Mucosa of gallbladder (tissue), 1 donor: Measurements from ENCODE around the gene BLVRA. TPM values are rescaled to one million over a fixed set of nuclear protein-coding genes. Genes with fewer than 3 reads are reported as not detected.
A peak's percentile ranks its signal among the peaks of the same experiment; 100 is the strongest.

ENCODE experiments used
- DNase-seq: peaks from one replicate; pipeline ENCODE4 v3.0.0-alpha.2; 2020; ENCODE audit warnings: low spot score
- total RNA-seq: library from RNA; stranded (reverse); gene quantifications from one replicate; pipeline ENCODE4 v1.2.1, GENCODE V29; 2021
- donor health status: DM: no; HTN: no; CAD: no.

Gene BLVRA
- total RNA-seq, 1 donor from 2014 or later, result 43.2 TPM

GRCh38 chr7:43749383-43749940, 9.0 kb upstream of the BLVRA start:
- no peak for DNase-seq

GRCh38 chr7:43750016-43750887, 8.2 kb upstream of the BLVRA start:
- no peak for DNase-seq

GRCh38 chr7:43752411-43752810, 6.1 kb upstream of the BLVRA start:
- DNase-seq, result no peak

- no peak for DNase-seq
Measured at GRCh38 chr7:43753271-43753810, 5.1 kb upstream of the BLVRA start.

- DNase-seq, result no peak
Measured at GRCh38 chr7:43753843-43754242, 4.6 kb upstream of the BLVRA start.

- DNase-seq, result peak; percentile 8
Measured at GRCh38 chr7:43754596-43754995, 3.9 kb upstream of the BLVRA start.

- DNase-seq, result peak; percentile 10
Measured at GRCh38 chr7:43756368-43757072, 2.0 kb upstream of the BLVRA start.

- DNase-seq, result peak; percentile 5
Measured at GRCh38 chr7:43757073-43757720, 1.3 kb upstream of the BLVRA start.

GRCh38 chr7:43758822-43759683, 573 bp downstream of the BLVRA start:
- DNase-seq, result peak; percentile 17

- peak; percentile 5 for DNase-seq
Measured at GRCh38 chr7:43760861-43761260, 2.4 kb downstream of the BLVRA start.

GRCh38 chr7:43761382-43761781, 2.9 kb downstream of the BLVRA start:
- DNase-seq, result no peak

GRCh38 chr7:43761938-43762692, 3.6 kb downstream of the BLVRA start:
- peak; percentile 9 for DNase-seq

- peak; percentile 9 for DNase-seq
Measured at GRCh38 chr7:43763183-43763582, 4.7 kb downstream of the BLVRA start.

- peak; percentile 49 for DNase-seq
Measured at GRCh38 chr7:43764039-43764761, 5.7 kb downstream of the BLVRA start.

- DNase-seq, result no peak
Measured at GRCh38 chr7:43764807-43765491, 6.5 kb downstream of the BLVRA start.

GRCh38 chr7:43766564-43766963, 8.1 kb downstream of the BLVRA start:
- no peak for DNase-seq

GRCh38 chr7:43767311-43767710, 8.8 kb downstream of the BLVRA start:
- no peak for DNase-seq

- DNase-seq, result no peak
Measured at GRCh38 chr7:43768201-43768886, 9.9 kb downstream of the BLVRA start.
